Endothelial cell (in vitro differentiated cells): ENCODE measurements around the gene SPINK6. TPM values are rescaled to one million over a fixed set of nuclear protein-coding genes. Genes with fewer than 3 reads are reported as not detected.

ENCODE experiments used
- DNase-seq: peaks from one replicate; pipeline ENCODE4 v3.0.0; 2021; ENCODE audit warnings: low spot score
- H3K27ac Mint-ChIP-seq: one replicate; pipeline ENCODE4 v1.8.0; 2021; ENCODE audit warnings: mixed read lengths, inconsistent platforms; ENCODE audit not compliant: unreplicated experiment
- H3K27me3 Mint-ChIP-seq: one replicate; pipeline ENCODE4 v1.8.0; 2021; ENCODE audit warnings: mild to moderate bottlenecking, moderate library complexity, mixed read lengths, inconsistent platforms; ENCODE audit not compliant: unreplicated experiment
- H3K36me3 Mint-ChIP-seq: one replicate; pipeline ENCODE4 v1.8.0; 2021; ENCODE audit warnings: mild to moderate bottlenecking, low read depth, mixed read lengths, inconsistent platforms; ENCODE audit not compliant: unreplicated experiment
- H3K4me1 Mint-ChIP-seq: one replicate; pipeline ENCODE4 v1.8.0; 2021; ENCODE audit warnings: mild to moderate bottlenecking, mixed read lengths, inconsistent platforms; ENCODE audit not compliant: unreplicated experiment
- H3K4me3 Mint-ChIP-seq: one replicate; pipeline ENCODE4 v1.8.0; 2021; ENCODE audit warnings: mild to moderate bottlenecking, mixed read lengths, inconsistent platforms; ENCODE audit not compliant: unreplicated experiment
- H3K9me3 Mint-ChIP-seq: one replicate; pipeline ENCODE4 v1.8.0; 2021; ENCODE audit warnings: mixed read lengths, inconsistent platforms; ENCODE audit not compliant: unreplicated experiment
- long read RNA-seq: library from polyadenylated mRNA; unstranded; transcript quantifications from one replicate; pipeline ENCODE4 v2.0.0, GENCODE V29; 2020; ENCODE audit not compliant: unreplicated experiment
- total RNA-seq: library from RNA; stranded (reverse); fragmentation: NEBNext Ultra II Directional; extraction: Animal tissue kit (Norgen Biotek cat#: 25700); gene quantifications from one replicate; pipeline ENCODE4 v1.2.1, GENCODE V29; 2021; ENCODE audit not compliant: unreplicated experiment
- TF ChIP-seq, protein P1 (sequence below): fragments of 200-600 bp; sonication (generic); IDR thresholded peaks from one replicate; pipeline ENCODE4 v1.5.0; 2021; ENCODE audit warnings: antibody characterized with exemption; ENCODE audit not compliant: unreplicated experiment

SPINK6 gene, protein sequence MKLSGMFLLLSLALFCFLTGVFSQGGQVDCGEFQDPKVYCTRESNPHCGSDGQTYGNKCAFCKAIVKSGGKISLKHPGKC
- not detected for total RNA-seq
- long read RNA-seq, result 0 reads

DNA sequence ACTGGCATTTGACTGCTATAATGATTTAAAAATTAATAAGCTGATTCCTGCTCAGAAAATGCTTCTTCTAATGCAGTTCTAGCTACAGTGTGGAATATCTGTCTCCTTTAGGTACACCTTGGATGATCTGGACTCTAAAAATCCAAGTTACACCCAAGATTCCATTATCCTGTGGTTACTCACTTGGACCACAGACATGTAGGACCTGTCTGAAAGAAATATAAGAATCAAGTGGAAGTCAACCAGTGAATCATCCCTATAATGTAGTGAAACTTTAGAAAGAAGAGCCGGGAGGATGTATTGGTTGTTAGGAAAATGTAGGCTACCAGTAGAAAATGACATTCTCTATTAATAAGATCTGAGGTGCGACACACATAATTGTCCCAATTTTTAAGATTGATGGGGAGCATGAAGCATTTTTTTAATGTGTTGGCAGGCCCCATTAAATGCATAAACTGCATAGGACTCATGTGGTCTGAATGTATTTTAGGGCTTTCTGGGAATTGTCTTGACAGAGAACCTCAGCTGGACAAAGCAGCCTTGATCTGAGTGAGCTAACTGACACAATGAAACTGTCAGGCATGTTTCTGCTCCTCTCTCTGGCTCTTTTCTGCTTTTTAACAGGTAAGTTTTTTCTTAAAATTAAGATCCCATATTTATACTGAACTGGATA, at the start of gene SPINK6:
TSS of gene SPINK6 (plus strand) at position 512 of the 673 bp plus-strand sequence. CDS start at position 567, 55 bp downstream.
- Mint-ChIP-seq H3K27ac (no peak within 1 kb of the TSS), H3K9me3 (no peaks in the 10 kb centered on the region), H3K36me3 (no peaks in the 10 kb centered on the region), H3K4me1 (no peaks in the 10 kb centered on the region), H3K27me3 (no peaks in the 10 kb centered on the region), H3K4me3 (no peak within 1 kb of the TSS)
- no peak for DNase-seq
- TF ChIP-seq, protein P1, sequence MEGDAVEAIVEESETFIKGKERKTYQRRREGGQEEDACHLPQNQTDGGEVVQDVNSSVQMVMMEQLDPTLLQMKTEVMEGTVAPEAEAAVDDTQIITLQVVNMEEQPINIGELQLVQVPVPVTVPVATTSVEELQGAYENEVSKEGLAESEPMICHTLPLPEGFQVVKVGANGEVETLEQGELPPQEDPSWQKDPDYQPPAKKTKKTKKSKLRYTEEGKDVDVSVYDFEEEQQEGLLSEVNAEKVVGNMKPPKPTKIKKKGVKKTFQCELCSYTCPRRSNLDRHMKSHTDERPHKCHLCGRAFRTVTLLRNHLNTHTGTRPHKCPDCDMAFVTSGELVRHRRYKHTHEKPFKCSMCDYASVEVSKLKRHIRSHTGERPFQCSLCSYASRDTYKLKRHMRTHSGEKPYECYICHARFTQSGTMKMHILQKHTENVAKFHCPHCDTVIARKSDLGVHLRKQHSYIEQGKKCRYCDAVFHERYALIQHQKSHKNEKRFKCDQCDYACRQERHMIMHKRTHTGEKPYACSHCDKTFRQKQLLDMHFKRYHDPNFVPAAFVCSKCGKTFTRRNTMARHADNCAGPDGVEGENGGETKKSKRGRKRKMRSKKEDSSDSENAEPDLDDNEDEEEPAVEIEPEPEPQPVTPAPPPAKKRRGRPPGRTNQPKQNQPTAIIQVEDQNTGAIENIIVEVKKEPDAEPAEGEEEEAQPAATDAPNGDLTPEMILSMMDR, result no peak

DNA sequence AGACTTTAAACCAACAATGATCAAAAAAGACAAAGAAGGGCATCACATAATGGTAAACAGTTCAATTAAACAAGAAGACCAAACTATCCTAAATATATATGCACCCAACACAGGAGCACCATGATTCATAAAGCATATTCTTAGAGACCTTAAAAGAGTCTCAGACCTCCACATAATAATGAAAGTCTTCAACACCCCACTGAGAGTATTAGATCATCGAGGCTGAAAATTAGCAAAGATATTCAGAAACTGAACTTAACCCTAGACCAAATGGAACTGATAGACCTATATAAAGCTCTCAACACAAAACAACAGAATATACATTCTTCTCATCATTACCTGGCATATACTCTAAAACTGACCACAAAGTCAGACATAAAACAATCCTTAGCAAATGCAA, 46.2 kb upstream of the SPINK6 start:
- Mint-ChIP-seq H3K4me3 (no peak overlapping the region), H3K4me1 (no peaks in the 10 kb centered on the region)

DNA sequence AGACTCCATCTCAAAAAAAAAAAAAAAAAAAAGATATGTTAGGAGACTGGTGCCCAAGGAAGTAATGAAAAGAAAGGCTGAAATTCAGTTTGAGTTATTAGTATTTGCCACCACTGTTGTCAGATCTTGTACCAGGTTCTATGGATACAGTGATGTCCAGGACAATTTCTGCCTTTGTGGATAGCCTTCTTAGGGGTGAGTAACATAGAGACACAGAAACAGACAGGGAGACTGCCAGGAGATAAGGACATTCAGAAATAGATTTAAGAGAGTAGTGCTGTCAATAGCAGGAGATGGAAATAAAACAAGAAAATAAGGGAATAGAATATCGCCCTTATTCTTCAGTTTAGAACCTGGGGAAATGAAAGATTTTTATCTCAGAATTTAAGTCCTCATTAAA, 40.8 kb upstream of the SPINK6 start:
- Mint-ChIP-seq H3K27ac (no peak overlapping the region), H3K36me3 (no peaks in the 10 kb centered on the region), H3K4me3 (no peak overlapping the region), H3K9me3 (no peaks in the 10 kb centered on the region), H3K27me3 (no peaks in the 10 kb centered on the region), H3K4me1 (no peaks in the 10 kb centered on the region)
- TF ChIP-seq, protein P1, result no peak
- DNase-seq, result no peak

More for the DNA sequence above, 46.2 kb upstream of the SPINK6 start:
- Mint-ChIP-seq H3K9me3 (no peaks in the 10 kb centered on the region), H3K27ac (no peak overlapping the region), H3K27me3 (no peaks in the 10 kb centered on the region), H3K36me3 (no peaks in the 10 kb centered on the region)
- no peak for DNase-seq
- TF ChIP-seq, protein P1, result no peak

DNA sequence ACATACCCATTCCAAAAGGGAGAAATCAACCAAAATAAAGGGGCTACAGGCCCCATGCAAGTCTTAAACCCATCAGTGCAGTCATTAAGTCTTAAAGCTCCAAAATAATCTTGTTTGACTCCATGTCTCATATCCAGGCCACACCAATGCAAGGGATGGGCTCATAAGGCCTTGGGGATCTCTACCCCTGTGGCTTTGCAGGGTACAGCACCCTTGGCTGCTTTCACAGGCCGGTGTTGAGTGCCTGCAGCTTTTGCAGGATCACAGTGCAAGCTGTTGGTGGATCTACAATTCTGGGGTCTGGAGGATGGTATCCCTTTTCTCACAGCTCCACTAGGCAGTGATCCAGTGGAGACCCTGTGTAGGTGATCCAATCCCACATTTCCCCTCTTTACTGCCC, 39.5 kb upstream of the SPINK6 start:
- Mint-ChIP-seq H3K36me3 (no peaks in the 10 kb centered on the region), H3K27me3 (no peaks in the 10 kb centered on the region), H3K4me3 (no peak overlapping the region), H3K4me1 (no peaks in the 10 kb centered on the region), H3K27ac (no peak overlapping the region), H3K9me3 (no peaks in the 10 kb centered on the region)
- DNase-seq, result no peak
- TF ChIP-seq, protein P1, result no peak

DNA sequence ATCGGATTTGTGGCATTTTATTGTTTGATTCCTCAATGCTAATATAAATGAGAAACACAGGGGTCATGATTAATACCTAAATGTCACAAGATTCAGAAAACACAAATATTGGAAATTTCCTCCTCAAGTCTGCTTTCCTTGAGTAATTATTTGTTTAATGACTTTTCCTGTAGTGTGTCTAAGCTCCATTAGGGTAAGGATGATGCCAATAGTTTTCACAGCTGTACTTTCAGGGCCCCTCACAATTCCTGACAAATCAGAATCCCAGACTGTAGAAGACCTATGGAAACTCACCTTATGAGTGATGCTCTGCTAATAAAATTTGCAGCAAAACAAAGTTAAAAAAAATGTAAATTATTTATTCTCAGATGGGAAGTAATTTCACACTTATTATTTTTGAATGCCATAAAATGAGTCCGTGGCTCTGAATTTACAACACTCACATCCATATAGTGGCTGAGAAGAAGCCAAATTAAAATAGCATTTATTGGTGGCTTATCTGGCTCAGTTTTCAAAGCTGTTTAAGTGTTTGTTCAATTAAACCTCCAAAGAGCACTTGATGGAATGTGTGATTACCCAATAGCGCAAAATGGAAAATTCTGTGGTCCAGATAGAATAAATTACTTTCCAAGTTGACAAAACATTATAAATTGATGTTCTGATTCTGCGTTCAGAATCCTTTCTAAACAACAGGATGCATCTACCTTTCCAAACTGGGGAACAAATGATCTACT, 36.1 kb upstream of the SPINK6 start:
- TF ChIP-seq, protein P1, result no peak
- no peaks in the 10 kb centered on the region for H3K27me3 Mint-ChIP-seq
- no peaks in the 10 kb centered on the region for H3K36me3 Mint-ChIP-seq
- no peak overlapping the region for H3K4me3 Mint-ChIP-seq
- no peak overlapping the region for H3K27ac Mint-ChIP-seq
- no peak for DNase-seq
- H3K9me3 Mint-ChIP-seq, result no peaks in the 10 kb centered on the region
- H3K4me1 Mint-ChIP-seq, result no peaks in the 10 kb centered on the region
